Smooth muscle cell (in vitro differentiated cells): ENCODE results near the gene TRAK2. TPM values are rescaled to one million over a fixed set of nuclear protein-coding genes. Genes with fewer than 3 reads are reported as not detected.
A peak's percentile ranks its signal among the peaks of the same experiment; 100 is the strongest.

Experiments used
- DNase-seq: peaks from one replicate; lab custom pipeline; 2025; ENCODE audit not compliant: unreplicated experiment; lab: John Stamatoyannopoulos, UW
- H2AFZ ChIP-seq: fragments of 200-600 bp; sonication (generic); 2 replicates; pipeline ENCODE4 v1.6.0; 2016; ENCODE audit warnings: antibody characterized with exemption, low read depth, mild to moderate bottlenecking
- H3F3A ChIP-seq: fragments of 200-600 bp; sonication (generic); 2 replicates; pipeline ENCODE4 v1.6.0; 2017; ENCODE audit warnings: antibody characterized with exemption, low read depth
- H3K27ac ChIP-seq: fragments of 200-600 bp; sonication (generic); 2 replicates; pipeline ENCODE4 v1.5.1; 2016; ENCODE audit warnings: low read depth, mild to moderate bottlenecking
- H3K27me3 ChIP-seq: fragments of 200-600 bp; sonication (generic); 2 replicates; pipeline ENCODE4 v1.6.1; 2016; ENCODE audit warnings: low read depth, mild to moderate bottlenecking
- H3K36me3 ChIP-seq: fragments of 200-600 bp; sonication (generic); 2 replicates; pipeline ENCODE4 v1.5.1; 2016; ENCODE audit warnings: low read depth
- H3K4me1 ChIP-seq: fragments of 200-600 bp; sonication (generic); 2 replicates; pipeline ENCODE4 v1.5.1; 2016; ENCODE audit warnings: low read depth
- H3K4me2 ChIP-seq: fragments of 200-600 bp; sonication (generic); 2 replicates; pipeline ENCODE4 v1.6.0; 2016; ENCODE audit warnings: mild to moderate bottlenecking
- H3K4me3 ChIP-seq: fragments of 200-600 bp; sonication (generic); 2 replicates; pipeline ENCODE4 v1.5.1; 2016; ENCODE audit warnings: mild to moderate bottlenecking
- H3K79me2 ChIP-seq: fragments of 200-600 bp; sonication (generic); 2 replicates; pipeline ENCODE4 v1.6.0; 2016; ENCODE audit warnings: low read depth, mild to moderate bottlenecking
- H3K9ac ChIP-seq: fragments of 200-600 bp; sonication (generic); 2 replicates; pipeline ENCODE4 v1.6.0; 2016; ENCODE audit warnings: low read depth
- H3K9me3 ChIP-seq: fragments of 200-600 bp; sonication (generic); replicated peaks from 2 replicates; pipeline ENCODE4 v1.5.1; 2016; ENCODE audit warnings: low read depth
- H4K20me1 ChIP-seq: fragments of 200-600 bp; sonication (generic); 2 replicates; pipeline ENCODE4 v1.6.0; 2016; ENCODE audit warnings: low read depth
- WGBS: methylation state at CpG from one replicate; pipeline ENCODE4 v1.1.7; 2016; ENCODE audit warnings: low lambda C conversion rate; 5-methylcytosine and 5-hydroxymethylcytosine counted together
- polyA plus RNA-seq: library from polyadenylated mRNA; unstranded; fragments of >200 nt; fragmentation: Nextera tagmentation; extraction: Ambion mirVana; gene quantifications from 2 replicates; pipeline ENCODE4 v1.2.1, GENCODE V29; 2016
- total RNA-seq: library from RNA; depleted of rRNA; stranded (reverse); fragments of >200 nt; gene quantifications from 2 replicates; pipeline ENCODE4 v1.2.3, GENCODE V29; 2014
- TF ChIP-seq, protein P1 (sequence below): fragments of 200-600 bp; sonication (generic); IDR thresholded peaks from 2 replicates; pipeline ENCODE4 v1.5.1; 2017; ENCODE audit warnings: borderline replicate concordance, mild to moderate bottlenecking, antibody characterized with exemption; ENCODE audit not compliant: insufficient read depth, poor library complexity, severe bottlenecking

The TRAK2 gene
- total and polyA plus RNA-seq, 2 experiments from 2014 or later = 6.3 to 15.7 TPM

DNA sequence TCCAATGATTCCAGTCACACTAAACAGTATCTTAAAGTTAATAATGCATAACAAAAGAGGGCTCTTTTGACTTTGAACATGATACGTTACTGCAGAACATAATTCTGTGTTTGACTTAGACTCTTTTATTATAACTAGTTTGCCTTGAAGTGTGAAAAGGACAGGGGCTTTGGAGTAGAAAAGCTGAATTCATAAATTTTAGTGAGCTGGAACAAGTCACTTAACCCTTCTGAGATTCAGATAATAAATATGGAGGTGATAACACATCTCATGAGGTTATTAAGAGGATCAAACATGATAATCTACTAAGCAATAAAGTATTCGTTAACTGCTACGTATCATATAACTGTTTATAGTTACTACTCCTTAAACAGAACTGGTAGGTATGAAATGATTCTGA is 49.4 kb downstream of the TRAK2 start:
- Histone ChIP-seq H3K36me3 (peaks cover 14% of the 10 kb centered on the region), H4K20me1 (peaks cover 14% of the 10 kb centered on the region), H3K4me3 (no peak overlapping the region), H3K79me2 (peaks cover 40% of the 10 kb centered on the region), H3K9me3 (no peaks in the 10 kb centered on the region), H3K4me2 (no peak overlapping the region), H2AFZ (no peak overlapping the region), H3K27me3 (no peaks in the 10 kb centered on the region), H3K9ac (no peak overlapping the region), H3F3A (no peaks in the 10 kb centered on the region), H3K4me1 (peaks cover 19% of the 10 kb centered on the region), H3K27ac (peak overlapping the region; percentile 53)
- 89% methylated on average over 3 of the region's 3 CpGs for WGBS
- TF ChIP-seq, protein P1, sequence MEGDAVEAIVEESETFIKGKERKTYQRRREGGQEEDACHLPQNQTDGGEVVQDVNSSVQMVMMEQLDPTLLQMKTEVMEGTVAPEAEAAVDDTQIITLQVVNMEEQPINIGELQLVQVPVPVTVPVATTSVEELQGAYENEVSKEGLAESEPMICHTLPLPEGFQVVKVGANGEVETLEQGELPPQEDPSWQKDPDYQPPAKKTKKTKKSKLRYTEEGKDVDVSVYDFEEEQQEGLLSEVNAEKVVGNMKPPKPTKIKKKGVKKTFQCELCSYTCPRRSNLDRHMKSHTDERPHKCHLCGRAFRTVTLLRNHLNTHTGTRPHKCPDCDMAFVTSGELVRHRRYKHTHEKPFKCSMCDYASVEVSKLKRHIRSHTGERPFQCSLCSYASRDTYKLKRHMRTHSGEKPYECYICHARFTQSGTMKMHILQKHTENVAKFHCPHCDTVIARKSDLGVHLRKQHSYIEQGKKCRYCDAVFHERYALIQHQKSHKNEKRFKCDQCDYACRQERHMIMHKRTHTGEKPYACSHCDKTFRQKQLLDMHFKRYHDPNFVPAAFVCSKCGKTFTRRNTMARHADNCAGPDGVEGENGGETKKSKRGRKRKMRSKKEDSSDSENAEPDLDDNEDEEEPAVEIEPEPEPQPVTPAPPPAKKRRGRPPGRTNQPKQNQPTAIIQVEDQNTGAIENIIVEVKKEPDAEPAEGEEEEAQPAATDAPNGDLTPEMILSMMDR = no peak
- no peak for DNase-seq

DNA sequence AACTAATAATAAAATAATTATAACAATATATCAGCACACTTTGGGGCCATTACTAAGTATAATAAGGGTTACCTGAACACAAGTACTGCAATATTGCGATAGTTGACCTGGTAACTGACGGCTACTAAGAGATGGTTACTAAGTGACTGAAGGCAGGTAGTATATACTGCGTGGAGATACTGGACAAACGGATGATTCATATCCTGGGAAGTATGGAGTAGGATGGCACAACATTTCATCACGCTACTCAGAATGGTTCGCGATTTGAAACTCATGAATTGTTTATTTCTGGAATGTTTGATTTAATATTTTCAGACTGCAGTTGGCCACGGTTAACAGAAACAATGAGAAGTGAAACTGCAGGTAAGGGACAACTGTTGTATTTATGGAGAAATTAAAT is 54.7 kb downstream of the TRAK2 start:
- H3F3A ChIP-seq = no peaks in the 10 kb centered on the region
- H3K9ac ChIP-seq = no peak overlapping the region
- DNase-seq = no peak
- H3K9me3 ChIP-seq = no peaks in the 10 kb centered on the region
- H3K4me3 ChIP-seq = no peak overlapping the region
- WGBS = 92% methylated on average over 8 of the region's 8 CpGs
- H3K4me1 ChIP-seq = no peaks in the 10 kb centered on the region
- TF ChIP-seq, protein P1 = no peak
- peaks cover 39% of the 10 kb centered on the region for H3K36me3 ChIP-seq
- H3K27me3 ChIP-seq = no peaks in the 10 kb centered on the region
- H4K20me1 ChIP-seq = no peaks in the 10 kb centered on the region
- H3K27ac ChIP-seq = no peak overlapping the region
- no peak overlapping the region for H2AFZ ChIP-seq
- H3K4me2 ChIP-seq = no peak overlapping the region
- H3K79me2 ChIP-seq = peaks cover 15% of the 10 kb centered on the region

DNA sequence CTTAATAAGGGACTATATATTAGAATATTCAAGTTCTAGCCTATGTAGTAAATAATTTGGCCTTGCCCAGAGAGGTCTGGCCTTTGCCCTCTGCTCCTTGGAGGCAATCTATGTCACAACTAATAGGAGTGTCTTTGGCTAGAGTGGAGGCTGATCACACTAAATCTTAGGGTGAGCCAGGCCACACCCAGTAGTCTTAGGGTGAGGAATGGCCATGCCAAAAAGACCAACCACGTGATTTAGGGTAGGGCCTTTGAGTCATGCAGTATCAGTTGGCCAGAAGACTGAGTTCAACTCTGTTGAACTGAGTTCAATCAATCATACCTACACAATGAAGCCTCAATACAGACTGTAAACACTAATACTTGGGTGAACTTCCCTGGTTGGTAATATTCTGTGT is 68.1 kb downstream of the TRAK2 start:
- Histone ChIP-seq H3F3A (no peaks in the 10 kb centered on the region), H4K20me1 (no peaks in the 10 kb centered on the region), H3K27me3 (no peaks in the 10 kb centered on the region), H3K9me3 (no peaks in the 10 kb centered on the region), H3K4me1 (no peaks in the 10 kb centered on the region), H3K36me3 (peaks cover 26% of the 10 kb centered on the region), H3K4me3 (no peak overlapping the region), H3K4me2 (no peak overlapping the region), H3K9ac (no peak overlapping the region), H3K79me2 (no peaks in the 10 kb centered on the region), H2AFZ (no peak overlapping the region), H3K27ac (no peak overlapping the region)
- whole genome bisulfite sequencing = 94% methylated on average over 1 of the region's 1 CpG
- no peak for DNase-seq
- TF ChIP-seq, protein P1 = no peak
